AG04449 (cell line): ENCODE measurements around the gene AKAP6.

Experiments
- CTCF ChIA-PET: fragments of 350-600 bp; formaldehyde crosslinking; extraction: SDS; loops from one replicate; lab custom pipeline; 2021; ENCODE audit warnings: antibody characterized with exemption; lab: Yijun Ruan, JAX
- POLR2A ChIA-PET: fragments of 400-600, 350-600 bp; formaldehyde crosslinking; extraction: SDS; loops from one replicate; lab custom pipeline; 2020; ENCODE audit warnings: antibody characterized with exemption, inconsistent platforms; lab: Yijun Ruan, JAX
- DNase-seq: peaks from one replicate; pipeline ENCODE4 v3.0.0-alpha.2; 2010; ENCODE audit warnings: low read depth, low spot score
- H3K4me3 ChIP-seq: 2 replicates; pipeline ENCODE4 v1.5.1; 2011; ENCODE audit warnings: low read depth, mild to moderate bottlenecking, control low read depth, low read length
- TF ChIP-seq, protein P1 (sequence below): IDR thresholded peaks from one replicate; pipeline ENCODE4 v1.5.1; 2011; ENCODE audit warnings: mild to moderate bottlenecking, moderate library complexity, low read length, control low read depth, inconsistent platforms; ENCODE audit not compliant: insufficient read depth; ENCODE audit errors: missing control alignments

Gene AKAP6

DNA sequence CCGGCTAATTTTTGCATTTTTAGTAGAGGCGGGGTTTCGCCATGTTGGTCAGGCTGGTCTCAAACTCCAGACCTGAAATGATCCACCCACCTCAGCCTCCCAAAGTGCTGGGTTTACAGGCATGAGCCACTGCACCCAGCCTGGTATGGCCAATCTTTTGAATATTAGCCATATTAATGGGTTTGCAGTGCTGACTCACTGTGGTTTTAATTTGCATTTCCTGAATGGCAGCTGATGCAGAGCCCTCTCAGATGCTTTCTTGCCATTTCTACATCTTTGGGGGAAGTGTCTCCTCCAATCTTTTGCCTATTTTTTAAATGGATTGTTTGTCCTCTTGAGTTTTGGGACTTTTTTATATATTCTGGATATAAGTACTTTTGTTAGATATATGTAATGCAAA is 554.1 kb downstream of the AKAP6 start:
- DNase-seq = no peak
- ChIA-PET CTCF (no interaction called here), POLR2A (no interaction called here)
- TF ChIP-seq, protein P1, sequence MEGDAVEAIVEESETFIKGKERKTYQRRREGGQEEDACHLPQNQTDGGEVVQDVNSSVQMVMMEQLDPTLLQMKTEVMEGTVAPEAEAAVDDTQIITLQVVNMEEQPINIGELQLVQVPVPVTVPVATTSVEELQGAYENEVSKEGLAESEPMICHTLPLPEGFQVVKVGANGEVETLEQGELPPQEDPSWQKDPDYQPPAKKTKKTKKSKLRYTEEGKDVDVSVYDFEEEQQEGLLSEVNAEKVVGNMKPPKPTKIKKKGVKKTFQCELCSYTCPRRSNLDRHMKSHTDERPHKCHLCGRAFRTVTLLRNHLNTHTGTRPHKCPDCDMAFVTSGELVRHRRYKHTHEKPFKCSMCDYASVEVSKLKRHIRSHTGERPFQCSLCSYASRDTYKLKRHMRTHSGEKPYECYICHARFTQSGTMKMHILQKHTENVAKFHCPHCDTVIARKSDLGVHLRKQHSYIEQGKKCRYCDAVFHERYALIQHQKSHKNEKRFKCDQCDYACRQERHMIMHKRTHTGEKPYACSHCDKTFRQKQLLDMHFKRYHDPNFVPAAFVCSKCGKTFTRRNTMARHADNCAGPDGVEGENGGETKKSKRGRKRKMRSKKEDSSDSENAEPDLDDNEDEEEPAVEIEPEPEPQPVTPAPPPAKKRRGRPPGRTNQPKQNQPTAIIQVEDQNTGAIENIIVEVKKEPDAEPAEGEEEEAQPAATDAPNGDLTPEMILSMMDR = no peak
- H3K4me3 ChIP-seq = no peak overlapping the region
